ENCODE data around the gene DPP6.
"Not testable (repeated sequence)": the region's sequence is repeated elsewhere in the genome, so short reads cannot be mapped to it uniquely, and the experiment has no call there.

DPP6 gene

DNA sequence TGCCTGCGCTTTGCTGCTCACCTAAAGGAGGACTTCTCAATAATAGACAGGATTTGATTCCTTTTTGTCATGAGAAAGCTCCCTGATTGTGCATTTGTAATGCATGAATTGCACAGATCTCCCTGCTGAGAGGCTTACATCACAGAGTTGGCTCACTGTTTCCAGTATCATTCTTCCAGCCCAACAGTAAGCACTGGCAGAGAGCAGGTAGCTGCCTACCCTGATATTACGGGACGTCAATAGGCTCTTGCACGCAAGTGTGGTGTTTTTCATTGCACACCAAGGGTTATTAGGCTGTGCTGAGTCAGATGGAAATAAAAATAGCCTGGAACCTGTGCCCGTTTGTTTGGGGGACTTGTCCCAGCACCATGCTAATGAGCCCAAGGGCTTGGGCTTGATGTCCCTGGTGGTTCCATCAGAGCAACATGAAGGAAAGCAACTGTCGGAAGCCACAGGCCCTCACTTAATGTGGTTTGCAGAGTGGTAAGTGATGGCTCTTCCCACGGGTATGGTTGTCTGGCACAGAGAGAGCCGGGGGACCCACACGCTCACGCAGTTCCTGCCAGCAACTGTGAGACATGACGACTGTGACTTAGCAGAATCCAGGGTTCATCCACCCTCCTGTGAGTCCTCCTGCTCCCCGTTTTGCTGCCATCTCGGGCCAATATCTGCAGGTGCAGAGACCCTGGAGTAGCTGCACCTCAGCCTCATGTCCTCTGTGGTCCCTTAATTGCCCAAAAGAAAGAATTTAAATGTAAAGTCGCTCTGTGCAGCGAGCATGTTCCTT lies 20.4 kb downstream of the DPP6 start:
- not testable (repeated sequence) for DNase-seq (ENCODE audit: low read depth in 2 of 2)

DNA sequence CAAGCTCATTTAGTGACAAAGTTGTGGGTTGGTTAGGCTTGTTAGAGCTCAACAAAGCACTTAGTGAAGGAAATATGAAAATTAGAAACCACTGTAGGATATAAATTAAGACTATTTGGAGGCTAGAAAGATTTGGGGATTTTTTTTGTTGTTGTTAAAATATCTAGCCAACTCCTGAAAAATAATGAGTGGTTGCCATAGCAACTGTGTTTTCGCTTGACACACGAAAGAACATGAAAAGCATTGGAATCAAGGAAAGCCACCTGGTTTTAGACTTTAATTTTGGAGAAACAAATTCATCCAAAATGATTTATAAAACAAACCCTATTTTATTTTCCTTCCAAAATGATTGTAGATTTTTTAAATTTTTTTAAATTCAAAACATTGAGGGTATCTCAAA lies 26.3 kb downstream of the DPP6 start:
- DNase-seq (ENCODE audit: low read depth in 2 of 2) = not testable (repeated sequence)

DNA sequence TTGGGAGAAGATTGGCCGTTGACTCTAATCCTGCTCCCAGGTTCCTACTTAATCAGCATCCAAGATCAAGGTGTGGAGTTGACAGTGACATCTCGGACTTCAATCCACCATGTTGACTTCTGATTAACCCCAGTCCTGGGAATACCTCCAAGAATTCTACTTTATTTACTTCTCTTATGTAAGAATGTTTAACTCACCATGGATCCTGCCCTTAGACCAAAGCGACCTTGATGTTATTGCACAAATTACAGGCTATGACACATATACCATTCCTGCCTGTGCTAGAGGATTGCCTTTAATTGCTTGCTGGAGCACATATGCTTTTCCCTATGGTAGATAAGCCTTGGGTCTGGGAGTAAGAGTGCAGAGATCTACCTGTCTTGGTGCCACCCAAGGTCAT lies 28.1 kb downstream of the DPP6 start:
- not testable (repeated sequence) for DNase-seq (ENCODE audit: low read depth in 2 of 2)

GRCh38 chr7:154087037-154087725 lies 35.0 kb downstream of the DPP6 start:
- not testable (repeated sequence) for DNase-seq (ENCODE audit: low read depth in 2 of 2)

DNA sequence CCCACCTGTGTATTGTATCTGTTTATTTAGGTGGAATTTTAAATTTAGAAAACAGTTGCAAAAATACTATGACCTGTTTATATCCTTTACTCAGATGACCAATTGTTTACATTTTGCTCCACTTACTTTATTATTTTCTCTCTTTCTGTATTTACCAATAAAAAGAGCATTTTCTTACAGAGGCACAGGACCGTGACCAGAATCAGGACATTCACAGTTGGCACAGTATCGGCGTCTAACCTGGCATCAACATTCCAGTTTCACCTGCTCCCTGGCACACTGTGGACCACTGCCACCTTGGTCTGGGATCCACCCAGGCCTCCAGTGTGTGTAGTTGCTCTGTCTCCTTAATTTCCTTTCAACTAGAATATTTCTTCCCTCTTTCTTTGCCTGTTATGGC lies 39.9 kb downstream of the DPP6 start:
- DNase-seq (ENCODE audit: low read depth in 2 of 2) = not testable (repeated sequence)

- DNase-seq (ENCODE audit: low read depth in 2 of 2) = not testable (repeated sequence)
Observed at GRCh38 chr7:154095201-154095600, 43.0 kb downstream of the DPP6 start.

DNA sequence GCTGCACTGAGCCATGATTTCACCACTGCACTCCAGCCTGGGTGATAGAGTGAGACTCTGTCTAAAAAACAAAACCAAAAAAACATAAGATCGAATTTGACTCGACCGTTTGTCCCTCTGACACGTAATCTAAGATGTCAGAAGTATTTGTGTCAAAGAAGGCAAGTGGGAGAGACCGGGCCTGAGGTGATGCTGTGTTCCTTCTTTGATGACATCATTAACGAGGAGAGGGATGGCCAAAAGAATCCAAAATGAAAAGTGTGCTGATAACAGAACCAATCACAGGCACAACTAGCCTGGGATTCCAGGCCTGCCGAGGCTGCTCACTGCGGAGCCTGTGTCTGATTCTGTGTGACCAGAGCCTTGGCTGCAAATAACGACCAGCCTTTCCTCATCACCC lies 52.9 kb downstream of the DPP6 start:
- not testable (repeated sequence) for DNase-seq (ENCODE audit: low read depth in 2 of 2)

DNA sequence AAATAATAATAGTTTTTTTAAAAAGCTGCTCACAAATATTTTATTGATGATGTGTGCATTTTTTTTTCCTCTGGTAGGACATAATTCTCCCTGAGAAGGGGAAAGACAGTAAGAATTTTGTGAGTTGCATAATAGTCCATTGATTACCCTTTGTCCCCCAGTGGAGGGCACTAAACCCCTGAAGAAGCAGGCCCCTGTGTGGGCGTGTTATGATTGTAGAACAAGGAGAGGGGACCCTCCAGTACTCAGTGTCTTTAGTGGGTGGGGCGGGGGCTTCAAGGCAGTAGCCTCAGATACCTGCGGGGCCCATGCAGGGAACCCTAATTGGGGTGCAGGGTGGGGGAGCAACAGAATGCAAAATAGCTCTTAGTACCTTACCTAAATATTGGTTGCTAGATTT lies 57.4 kb downstream of the DPP6 start:
- DNase-seq (ENCODE audit: low read depth in 2 of 2) = not testable (repeated sequence)

- not testable (repeated sequence) for DNase-seq (ENCODE audit: low read depth in 2 of 2)
Observed at GRCh38 chr7:154113732-154114351, 61.6 kb downstream of the DPP6 start.

GRCh38 chr7:154117411-154118390 lies 65.5 kb downstream of the DPP6 start:
- DNase-seq (ENCODE audit: low read depth in 2 of 2) = not testable (repeated sequence)

GRCh38 chr7:154120825-154121224 lies 68.6 kb downstream of the DPP6 start:
- not testable (repeated sequence) for DNase-seq (ENCODE audit: low read depth in 2 of 2)

DNA sequence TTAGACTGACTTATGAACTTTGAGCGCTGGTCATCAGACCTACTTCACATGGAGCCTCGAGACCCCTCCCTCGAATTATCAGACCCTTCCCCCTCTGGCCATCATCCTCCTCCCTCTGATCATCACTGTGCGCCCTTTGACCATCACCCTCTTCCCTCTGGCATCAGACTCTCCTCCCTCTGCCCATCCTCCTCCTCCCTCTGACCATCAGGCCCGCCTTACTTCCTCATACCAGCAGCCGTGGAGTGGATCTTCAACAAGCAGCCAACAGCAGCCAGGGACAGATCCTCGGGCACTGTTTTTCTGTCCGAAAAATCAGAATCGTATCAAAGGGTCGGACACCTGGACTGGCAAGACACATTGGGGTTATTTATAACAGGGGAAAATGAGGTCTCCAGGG lies 70.5 kb downstream of the DPP6 start:
- DNase-seq (ENCODE audit: low read depth in 2 of 2) = not testable (repeated sequence)

DNA sequence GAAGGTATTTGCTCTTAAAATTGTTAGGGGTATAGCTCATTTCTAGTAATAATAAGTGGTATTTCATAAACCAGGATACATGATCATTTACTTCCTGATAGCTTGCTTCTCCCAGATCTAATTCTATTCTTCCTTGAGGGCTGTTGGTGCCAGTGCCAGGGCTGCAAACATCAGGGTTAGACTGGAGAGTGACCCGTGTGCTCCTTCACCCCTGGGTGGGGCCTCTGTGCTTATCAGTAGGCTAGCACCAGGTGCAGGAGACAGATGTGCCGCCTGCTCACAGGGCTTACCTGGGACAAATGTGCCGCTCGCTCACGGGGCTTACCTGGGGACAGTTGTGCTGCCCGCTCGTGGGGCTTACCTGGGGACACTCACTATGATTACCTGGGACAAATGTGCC lies 71.2 kb downstream of the DPP6 start:
- DNase-seq (ENCODE audit: low read depth in 2 of 2) = not testable (repeated sequence)

DNA sequence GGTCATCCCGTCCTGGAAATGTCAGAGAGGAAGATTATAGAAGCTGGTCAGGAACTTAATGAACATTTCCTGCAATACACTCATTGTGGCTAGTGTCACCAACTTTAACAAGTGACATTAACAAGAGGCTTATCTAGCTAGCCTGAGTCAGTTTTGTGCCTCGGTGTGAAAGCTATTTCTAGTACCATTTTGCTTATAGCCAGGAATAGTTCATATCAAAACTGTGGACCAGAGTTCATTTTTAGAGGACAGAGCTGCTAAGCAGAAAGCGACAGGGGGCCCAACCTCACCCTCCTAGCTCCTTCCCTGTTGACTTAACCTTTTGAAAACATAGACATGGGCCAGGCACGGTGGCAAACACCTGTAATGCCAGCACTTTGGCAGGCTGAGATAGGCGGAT lies 76.9 kb downstream of the DPP6 start:
- not testable (repeated sequence) for DNase-seq (ENCODE audit: low read depth in 2 of 2)

DNA sequence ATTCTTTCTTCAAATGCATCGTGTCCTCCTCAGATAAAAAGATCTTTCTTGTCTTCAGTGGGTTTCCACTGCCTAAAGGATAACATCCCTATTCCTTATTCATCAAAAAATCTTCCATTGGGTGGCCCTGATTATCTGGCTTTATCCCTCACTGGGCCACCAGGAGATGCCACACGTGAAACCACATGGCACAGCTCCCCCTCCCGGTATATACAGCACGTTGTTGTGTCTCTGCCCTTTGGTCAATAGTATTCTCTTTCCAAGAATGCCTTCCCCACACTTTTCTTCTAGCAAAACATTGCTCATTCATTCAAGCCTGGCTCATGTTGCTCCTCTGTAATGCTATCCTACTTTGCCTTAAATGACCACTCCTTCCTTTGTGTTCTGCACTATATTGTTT lies 80.4 kb downstream of the DPP6 start:
- DNase-seq (ENCODE audit: low read depth in 2 of 2) = not testable (repeated sequence)

GRCh38 chr7:154133703-154134277 lies 81.6 kb downstream of the DPP6 start:
- DNase-seq (ENCODE audit: low read depth in 2 of 2) = not testable (repeated sequence)

DNA sequence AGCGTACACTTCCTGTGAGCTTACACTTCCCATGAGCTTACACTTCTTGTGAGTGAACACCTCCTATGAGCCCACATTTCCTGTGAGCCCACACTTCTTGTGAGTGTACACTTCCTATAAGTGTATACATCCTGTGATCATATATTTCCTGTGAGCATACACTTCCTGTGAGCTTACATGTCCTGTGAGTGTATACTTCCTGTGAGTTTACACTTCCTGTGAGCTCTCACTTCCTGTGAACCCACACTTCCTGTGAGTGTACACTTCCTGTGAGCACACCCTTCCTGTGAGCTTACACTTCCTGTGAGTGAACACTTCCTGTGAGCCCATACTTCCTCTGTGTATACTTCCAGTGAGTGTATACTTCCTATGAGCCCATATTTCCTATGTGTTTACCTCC lies 82.5 kb downstream of the DPP6 start:
- DNase-seq (ENCODE audit: low read depth in 2 of 2) = not testable (repeated sequence)

DNA sequence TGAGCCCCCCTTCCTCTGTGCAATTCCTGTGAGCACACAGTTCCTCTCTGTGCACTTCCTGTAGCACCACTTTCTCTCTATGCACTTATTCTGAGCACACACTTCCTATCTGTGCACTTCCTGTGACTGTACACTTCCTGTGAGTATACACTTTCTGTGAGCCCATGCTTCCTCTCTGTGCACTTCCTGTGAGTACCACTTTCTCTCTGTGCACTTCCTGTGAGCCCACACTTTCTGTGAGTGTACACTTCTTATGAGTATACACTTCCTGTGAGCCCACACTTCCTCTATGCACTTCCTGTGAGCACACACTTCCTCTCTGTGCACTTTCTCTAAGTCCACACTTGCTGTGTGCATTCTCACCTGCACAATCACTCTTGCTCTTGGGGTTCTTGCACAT lies 83.4 kb downstream of the DPP6 start:
- DNase-seq (ENCODE audit: low read depth in 2 of 2) = not testable (repeated sequence)

- DNase-seq (ENCODE audit: low read depth in 2 of 2) = not testable (repeated sequence)
Observed at GRCh38 chr7:154145922-154146706, 93.9 kb downstream of the DPP6 start.

DNA sequence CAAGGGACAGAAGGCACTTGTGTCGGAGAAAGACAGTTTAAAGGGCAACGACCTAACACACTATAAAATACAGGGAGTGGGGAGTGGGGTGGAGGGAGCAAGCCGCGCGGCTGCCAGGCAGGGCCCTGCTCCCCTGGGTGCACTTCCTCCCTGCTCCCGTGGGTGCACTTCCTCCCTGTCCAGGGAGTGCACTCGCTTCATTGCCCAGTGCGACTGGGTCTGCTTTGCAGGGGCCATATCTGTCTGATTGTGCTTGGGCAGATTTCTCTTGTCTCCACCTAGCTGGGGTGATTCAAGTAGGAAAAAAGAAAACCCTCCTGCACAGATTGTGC lies 94.5 kb downstream of the DPP6 start:
- DNase-seq (ENCODE audit: low read depth in 2 of 2) = not testable (repeated sequence)

All from stimulated activated CD8-positive, alpha-beta memory T cell treated with anti-CD3 and anti-CD28 coated beads, Interleukin-15, amount 100 ng/mL, for 4 hours (primary cell).